Breast epithelium (tissue), 4 donors: Measurements from ENCODE around the gene AFAP1L1. TPM values are rescaled to one million over a fixed set of nuclear protein-coding genes. Genes with fewer than 3 reads are reported as not detected.

Source experiments
- DNase-seq, 2 donors: peaks; one replicate each; pipeline ENCODE4 v3.0.0-alpha.2; 2019; ENCODE audit warnings: low spot score in 2 of 2
- H3K27ac ChIP-seq, 2 donors: fragments of 200-600 bp; sonication (generic) in 1 of 2; one replicate each; pipeline ENCODE4 v1.5.1; 2016 to 2019; ENCODE audit warnings: mild to moderate bottlenecking in 1 of 2
- H3K27me3 ChIP-seq, 2 donors: fragments of 200-600 bp; sonication (generic) in 1 of 2; one replicate each; pipeline versions ENCODE4 v1.5.1 to v1.6.0; 2017 to 2019; ENCODE audit warnings: control low read depth in 1 of 2, mild to moderate bottlenecking in 1 of 2
- H3K36me3 ChIP-seq: fragments of 200-600 bp; one replicate; pipeline ENCODE4 v1.5.1; 2019
- H3K4me1 ChIP-seq, 2 donors: fragments of 200-600 bp; sonication (generic); one replicate each; pipeline ENCODE4 v1.5.1; 2016 to 2019; ENCODE audit warnings: control low read depth in 1 of 2
- H3K4me3 ChIP-seq, 3 donors: fragments of 200-600 bp; sonication (generic); 1 replicate in 2 of 3; 2 replicates in 1 of 3; pipeline ENCODE4 v1.5.1; 2016 to 2019; ENCODE audit warnings: mild to moderate bottlenecking in 3 of 3, moderate library complexity in 2 of 3
- H3K9me3 ChIP-seq, 2 donors: fragments of 200-600 bp; sonication (generic) in 1 of 2; one replicate each; pipeline ENCODE4 v1.5.1; 2016 to 2019; ENCODE audit warnings: control low read depth in 1 of 2
- POLR2A ChIP-seq: fragments of 450-650 bp; IDR thresholded peaks from one replicate; pipeline ENCODE4 v1.6.1; 2016; ENCODE audit warnings: antibody characterized with exemption, mild to moderate bottlenecking, moderate library complexity
- POLR2AphosphoS5 ChIP-seq, 3 donors: sonication (generic); formaldehyde crosslinking; IDR thresholded peaks; one replicate each; pipeline ENCODE4 v1.6.1; 2017; ENCODE audit warnings: antibody characterized with exemption in 3 of 3
- intact Hi-C: fragments of 100-400 bp; cut with DNase I; formaldehyde crosslinking; loops from one replicate; pipeline ENCODE4 v1.15.1; 2023; ENCODE audit warnings: low total_unique reads
- total RNA-seq, 3 donors: library from RNA; depleted of rRNA; stranded (reverse); fragments of >200 nt; gene quantifications; one replicate each; pipeline ENCODE4 v1.1.0, GENCODE V29; 2016
- TF ChIP-seq, protein P1 (sequence below), 3 donors: fragments of 450-650 bp; IDR thresholded peaks; one replicate each; pipeline ENCODE4 v1.5.1; 2016 to 2017; ENCODE audit warnings: antibody characterized with exemption in 3 of 3, mild to moderate bottlenecking in 3 of 3, moderate library complexity in 3 of 3

AFAP1L1 gene
- total RNA-seq, 3 donors from 2014 or later: 13.3 to 108 (median 26.5) TPM

DNA sequence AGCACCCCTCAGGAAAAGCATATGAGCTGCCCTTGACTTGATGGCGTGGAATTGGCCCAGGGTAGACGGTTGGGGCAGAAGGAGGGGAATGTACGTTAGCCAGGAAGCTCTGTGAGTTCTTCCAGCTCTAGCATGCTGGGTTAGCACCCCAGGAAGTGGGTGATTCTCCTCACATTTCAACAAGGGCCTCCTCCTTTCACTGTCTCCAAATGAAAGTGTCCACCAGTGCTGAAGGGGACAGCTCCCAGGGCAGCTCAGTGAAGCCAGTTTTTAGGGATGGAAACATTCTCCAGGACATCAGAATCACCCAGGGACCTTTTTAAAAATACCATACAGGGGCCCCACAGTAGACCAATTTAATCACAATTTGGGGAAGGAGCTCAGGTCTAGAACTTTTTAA, 17.2 kb upstream of the AFAP1L1 start:
- no peaks in the 10 kb centered on the region for H3K27me3 ChIP-seq
- H3K4me3 ChIP-seq: no peak overlapping the region
- no peaks in the 10 kb centered on the region for H3K4me1 ChIP-seq
- intact Hi-C loops: no loop called here
- no peaks in the 10 kb centered on the region for H3K36me3 ChIP-seq
- H3K27ac ChIP-seq: no peak overlapping the region
- no peak for DNase-seq
- no peaks in the 10 kb centered on the region for H3K9me3 ChIP-seq
- TF ChIP-seq, protein P1, sequence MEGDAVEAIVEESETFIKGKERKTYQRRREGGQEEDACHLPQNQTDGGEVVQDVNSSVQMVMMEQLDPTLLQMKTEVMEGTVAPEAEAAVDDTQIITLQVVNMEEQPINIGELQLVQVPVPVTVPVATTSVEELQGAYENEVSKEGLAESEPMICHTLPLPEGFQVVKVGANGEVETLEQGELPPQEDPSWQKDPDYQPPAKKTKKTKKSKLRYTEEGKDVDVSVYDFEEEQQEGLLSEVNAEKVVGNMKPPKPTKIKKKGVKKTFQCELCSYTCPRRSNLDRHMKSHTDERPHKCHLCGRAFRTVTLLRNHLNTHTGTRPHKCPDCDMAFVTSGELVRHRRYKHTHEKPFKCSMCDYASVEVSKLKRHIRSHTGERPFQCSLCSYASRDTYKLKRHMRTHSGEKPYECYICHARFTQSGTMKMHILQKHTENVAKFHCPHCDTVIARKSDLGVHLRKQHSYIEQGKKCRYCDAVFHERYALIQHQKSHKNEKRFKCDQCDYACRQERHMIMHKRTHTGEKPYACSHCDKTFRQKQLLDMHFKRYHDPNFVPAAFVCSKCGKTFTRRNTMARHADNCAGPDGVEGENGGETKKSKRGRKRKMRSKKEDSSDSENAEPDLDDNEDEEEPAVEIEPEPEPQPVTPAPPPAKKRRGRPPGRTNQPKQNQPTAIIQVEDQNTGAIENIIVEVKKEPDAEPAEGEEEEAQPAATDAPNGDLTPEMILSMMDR (IDR thresholded peaks at IDR 0.05): no peak
- TF ChIP-seq POLR2AphosphoS5 (IDR thresholded peaks at IDR 0.05) (no peak), POLR2A (no peak)

DNA sequence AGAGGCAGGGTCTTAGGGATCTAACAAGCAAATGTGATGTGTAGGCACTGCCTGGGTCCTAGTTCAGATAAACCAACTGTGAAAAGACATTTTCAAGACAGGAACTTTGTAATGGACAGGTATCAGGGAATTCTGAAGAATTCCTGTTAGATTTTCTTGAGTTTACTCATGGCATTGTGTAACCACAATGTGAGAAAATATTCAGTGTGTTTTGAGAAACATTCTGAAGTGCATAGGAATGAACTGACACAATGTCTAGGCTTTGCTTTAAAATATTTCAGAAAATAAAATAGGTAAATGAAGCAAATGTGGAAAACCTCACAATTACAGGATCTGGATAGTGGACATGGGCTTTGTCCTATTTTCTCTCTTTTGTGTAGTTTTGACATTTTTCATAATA, 15.2 kb upstream of the AFAP1L1 start:
- no peak for TF ChIP-seq POLR2A
- TF ChIP-seq POLR2AphosphoS5 (IDR thresholded peaks at IDR 0.05): no peak
- TF ChIP-seq, protein P1 (IDR thresholded peaks at IDR 0.05): no peak
- Histone ChIP-seq H3K36me3 (no peaks in the 10 kb centered on the region), H3K4me3 (no peak overlapping the region), H3K27me3 (no peaks in the 10 kb centered on the region), H3K27ac (no peak overlapping the region), H3K9me3 (no peaks in the 10 kb centered on the region), H3K4me1 (no peaks in the 10 kb centered on the region)
- intact Hi-C loops: no loop called here
- DNase-seq: no peak

DNA sequence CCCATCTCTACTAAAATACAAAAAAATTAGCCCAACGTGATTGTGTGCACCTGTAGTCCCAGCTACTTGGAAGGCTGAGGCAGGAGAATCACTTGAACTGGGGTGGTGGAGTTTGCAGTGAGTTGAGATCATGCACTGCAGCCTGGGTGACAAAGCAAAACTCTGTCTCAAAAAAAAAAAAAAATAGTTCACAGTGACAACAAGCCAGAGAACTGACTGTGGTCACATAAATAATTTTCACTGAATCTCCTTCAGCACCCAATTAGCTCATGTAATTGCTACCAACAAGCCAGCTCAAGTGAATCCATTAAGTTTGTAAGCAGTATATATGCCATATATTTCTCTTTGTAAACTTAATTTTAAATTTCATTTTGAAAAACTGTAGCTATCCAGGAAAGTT, 14.5 kb upstream of the AFAP1L1 start:
- Histone ChIP-seq H3K27ac (no peak overlapping the region), H3K4me3 (no peak overlapping the region), H3K9me3 (no peaks in the 10 kb centered on the region), H3K27me3 (no peaks in the 10 kb centered on the region), H3K36me3 (no peaks in the 10 kb centered on the region), H3K4me1 (no peaks in the 10 kb centered on the region)
- TF ChIP-seq, protein P1 (IDR thresholded peaks at IDR 0.05): no peak
- TF ChIP-seq POLR2AphosphoS5 (IDR thresholded peaks at IDR 0.05) (no peak), POLR2A (no peak)
- DNase-seq: no peak
- intact Hi-C loops: no loop called here

DNA sequence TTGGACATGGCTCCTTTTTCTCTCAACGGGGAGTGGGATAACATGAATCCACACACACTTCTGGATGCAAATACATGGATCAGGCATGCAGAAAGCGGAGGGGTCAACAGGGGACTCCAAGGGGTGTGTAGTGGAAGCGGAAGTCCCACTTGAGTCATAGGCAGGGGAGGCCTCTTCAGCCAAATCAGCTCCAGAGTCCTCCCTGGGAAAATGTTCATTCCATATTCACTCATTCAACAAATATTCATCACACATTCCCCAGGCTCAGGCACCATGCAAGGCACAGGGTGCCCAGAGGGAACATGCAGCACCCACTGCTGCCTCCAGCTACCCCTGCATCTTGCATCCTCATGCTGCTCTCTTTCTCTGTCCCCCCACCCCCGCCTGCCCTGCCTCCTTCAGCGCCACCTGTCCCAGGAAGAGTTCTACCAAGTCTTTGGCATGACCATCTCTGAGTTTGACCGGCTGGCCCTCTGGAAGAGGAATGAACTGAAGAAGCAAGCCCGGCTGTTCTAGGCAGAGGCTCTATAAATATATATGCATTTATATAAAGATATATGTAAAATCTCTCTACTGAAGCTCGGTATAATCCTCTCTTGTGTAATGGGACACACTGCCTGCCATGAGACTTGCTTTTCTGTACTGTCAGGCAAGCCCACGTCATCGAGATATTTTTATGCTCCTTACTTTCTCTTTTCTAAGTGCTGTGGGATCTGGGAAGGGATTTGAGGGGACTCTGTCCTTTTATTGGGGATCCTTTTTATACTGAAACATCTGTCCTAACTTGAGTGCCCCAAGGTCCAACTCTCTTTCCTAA, 13.6 kb upstream of the AFAP1L1 start:
- Histone ChIP-seq H3K27me3 (no peaks in the 10 kb centered on the region), H3K36me3 (no peaks in the 10 kb centered on the region), H3K4me3 (no peak overlapping the region), H3K4me1 (no peaks in the 10 kb centered on the region), H3K27ac (no peak overlapping the region), H3K9me3 (no peaks in the 10 kb centered on the region)
- intact Hi-C loops: no loop called here
- TF ChIP-seq POLR2A (no peak), POLR2AphosphoS5 (IDR thresholded peaks at IDR 0.05) (no peak)
- TF ChIP-seq, protein P1 (IDR thresholded peaks at IDR 0.05): no peak
- no peak for DNase-seq

DNA sequence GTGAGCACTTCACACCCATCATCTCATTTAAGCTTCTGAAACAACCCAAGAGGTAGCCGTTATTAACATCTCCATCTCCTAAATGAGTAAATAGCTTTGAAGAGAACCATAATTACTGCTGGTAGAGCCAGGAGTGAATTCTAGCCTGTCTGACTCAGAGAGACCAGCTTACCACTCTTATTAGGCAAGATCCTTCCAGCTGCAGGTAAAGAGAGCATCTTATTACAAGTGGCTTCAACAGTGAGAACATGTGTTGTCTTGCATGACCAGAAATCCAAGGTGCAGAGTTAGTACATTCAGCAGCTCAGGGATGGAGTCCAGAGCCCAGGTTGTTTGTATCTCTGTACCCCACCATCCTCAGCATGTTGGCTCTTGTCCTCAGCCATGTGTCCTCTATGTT, 10.9 kb upstream of the AFAP1L1 start:
- intact Hi-C loops: no loop called here
- H3K4me1 ChIP-seq: no peaks in the 10 kb centered on the region
- DNase-seq: no peak
- no peak overlapping the region for H3K27ac ChIP-seq
- H3K9me3 ChIP-seq: no peaks in the 10 kb centered on the region
- H3K4me3 ChIP-seq: no peak overlapping the region
- H3K27me3 ChIP-seq: no peaks in the 10 kb centered on the region
- H3K36me3 ChIP-seq: no peaks in the 10 kb centered on the region
- TF ChIP-seq, protein P1 (IDR thresholded peaks at IDR 0.05): no peak
- TF ChIP-seq POLR2A (no peak), POLR2AphosphoS5 (IDR thresholded peaks at IDR 0.05) (no peak)
